IPS-NIHi7 (cell line): Measurements from ENCODE around the gene TMEM240.
"Not testable (repeated sequence)": the region's sequence is repeated elsewhere in the genome, so short reads cannot be mapped to it uniquely, and the experiment has no call there.

Experiments used
- DNase-seq: peaks from one replicate; pipeline ENCODE4 v3.0.0; 2012; ENCODE audit warnings: mixed read lengths; ENCODE audit errors: extremely low spot score

Gene TMEM240

DNA sequence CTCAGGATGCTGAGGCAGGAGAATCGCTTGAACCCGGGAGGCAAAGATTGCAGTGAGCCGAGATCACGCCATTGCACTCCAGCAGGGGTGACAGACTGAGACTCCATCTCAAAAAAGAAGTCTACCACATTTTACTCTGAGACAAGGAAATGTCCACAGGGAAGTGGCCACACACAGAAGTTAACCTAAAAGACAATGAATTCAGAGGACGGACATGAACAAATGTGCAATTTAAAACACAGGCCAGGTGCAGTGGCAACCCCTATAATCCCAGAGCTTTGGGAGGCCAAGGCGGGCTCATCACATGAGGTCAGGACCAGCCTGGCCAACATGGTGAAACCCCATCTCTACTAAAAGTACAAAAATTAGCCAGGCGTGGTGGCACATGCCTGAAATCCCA, 17.3 kb upstream of the TMEM240 start:
- DNase-seq, result not testable (repeated sequence)

DNA sequence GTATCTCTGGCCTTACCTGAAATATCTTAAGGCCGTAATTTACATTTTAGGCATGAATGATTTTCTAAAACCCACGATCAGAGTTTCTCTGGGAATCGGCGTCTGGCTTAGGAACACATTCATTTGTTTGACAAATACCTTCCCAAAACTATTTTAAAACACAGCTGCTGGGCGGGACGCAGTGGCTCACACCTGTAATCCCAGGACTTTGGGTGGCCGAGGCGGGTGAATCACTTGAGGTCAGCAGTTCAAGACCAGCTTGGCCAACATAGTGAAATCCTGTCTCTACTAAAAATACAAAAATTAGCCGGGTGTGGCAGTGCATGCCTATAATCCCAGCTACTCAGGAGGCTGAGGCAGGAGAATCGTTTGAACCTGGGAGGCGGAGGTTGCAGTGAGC, 16.5 kb upstream of the TMEM240 start:
- not testable (repeated sequence) for DNase-seq

DNA sequence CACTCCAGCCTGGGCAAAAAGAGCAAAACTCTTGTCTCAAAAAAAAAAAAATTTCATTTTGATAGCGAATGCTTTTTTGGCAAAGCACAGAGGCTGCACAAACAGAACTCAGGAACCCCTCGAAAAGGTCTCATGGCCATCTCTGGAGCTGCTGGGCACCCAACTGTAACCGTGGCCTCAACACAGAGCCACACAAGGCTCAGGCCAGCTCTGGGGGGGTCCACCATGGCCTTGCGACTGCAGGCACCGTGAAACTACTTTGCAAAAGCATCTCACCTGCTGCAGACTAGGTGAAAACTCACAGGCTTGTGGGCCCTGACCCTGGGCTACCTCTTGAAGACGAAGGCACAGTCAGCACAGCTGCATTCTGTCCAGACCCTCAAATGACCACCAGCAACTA, 16.1 kb upstream of the TMEM240 start:
- no peak for DNase-seq

DNA sequence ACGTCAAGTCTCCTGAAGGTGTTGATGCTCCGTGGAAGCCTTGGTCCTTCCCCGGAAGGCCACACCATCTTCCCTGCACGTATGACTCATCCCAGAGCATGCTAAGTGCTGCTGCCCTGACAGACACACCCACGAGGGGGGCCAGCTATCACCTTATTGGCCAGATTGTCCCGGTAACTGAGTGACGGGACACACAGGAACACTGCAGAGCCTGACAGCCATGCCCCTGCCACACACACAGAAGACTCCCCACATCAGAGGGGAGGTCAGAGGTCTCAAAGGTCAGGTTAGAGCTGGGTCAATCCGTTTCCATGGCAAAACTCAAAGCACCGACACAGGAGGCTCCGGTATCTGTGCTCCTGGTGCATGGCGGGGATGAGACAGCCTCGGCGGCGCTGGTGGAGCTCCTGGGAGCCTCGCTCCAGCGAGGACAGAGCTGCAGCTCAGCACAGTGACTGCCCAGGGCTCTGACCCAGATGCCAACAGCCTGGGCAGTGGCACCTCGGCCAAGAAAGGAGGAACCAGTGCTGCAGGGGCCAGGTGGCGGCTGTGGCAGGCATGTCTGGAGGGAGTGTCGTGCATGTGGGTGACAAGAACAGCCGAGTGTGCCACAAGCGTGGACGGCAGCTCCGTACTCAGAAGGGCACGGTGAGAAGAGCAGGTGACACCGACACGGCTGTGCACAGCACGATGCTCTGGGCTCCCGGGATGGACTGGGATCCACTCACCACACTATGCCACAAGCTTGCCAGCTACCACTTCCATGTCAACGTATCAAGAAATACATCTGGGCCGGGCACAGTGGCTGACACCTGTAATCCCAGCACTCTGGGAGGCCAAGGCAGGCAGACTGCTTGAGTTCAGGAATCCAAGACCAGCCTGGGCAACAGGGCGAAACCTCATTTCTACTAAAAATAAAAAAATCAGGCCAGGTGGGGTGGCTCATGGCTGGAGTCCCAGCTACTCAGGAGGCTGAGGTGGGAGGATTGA, 14.8 kb upstream of the TMEM240 start:
- DNase-seq, result no peak

DNA sequence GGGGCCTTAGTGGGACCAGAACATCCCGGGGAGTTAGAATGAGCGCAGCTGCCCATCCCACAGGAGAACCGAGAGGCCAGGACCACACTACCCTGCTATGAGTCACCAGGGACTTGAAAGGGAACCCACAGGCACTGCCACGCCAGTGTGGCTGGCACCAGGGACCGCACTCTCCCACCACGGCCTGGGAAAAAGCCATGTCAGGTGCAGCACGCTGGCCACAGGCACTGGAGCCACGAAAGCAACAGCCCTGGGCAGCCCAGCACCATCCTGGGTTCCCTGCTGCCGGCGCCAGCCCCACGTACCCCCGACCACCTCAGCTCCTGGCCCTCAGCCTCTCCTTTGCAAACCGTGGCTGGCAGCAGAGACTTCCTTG, 14.1 kb upstream of the TMEM240 start:
- no peak for DNase-seq

DNA sequence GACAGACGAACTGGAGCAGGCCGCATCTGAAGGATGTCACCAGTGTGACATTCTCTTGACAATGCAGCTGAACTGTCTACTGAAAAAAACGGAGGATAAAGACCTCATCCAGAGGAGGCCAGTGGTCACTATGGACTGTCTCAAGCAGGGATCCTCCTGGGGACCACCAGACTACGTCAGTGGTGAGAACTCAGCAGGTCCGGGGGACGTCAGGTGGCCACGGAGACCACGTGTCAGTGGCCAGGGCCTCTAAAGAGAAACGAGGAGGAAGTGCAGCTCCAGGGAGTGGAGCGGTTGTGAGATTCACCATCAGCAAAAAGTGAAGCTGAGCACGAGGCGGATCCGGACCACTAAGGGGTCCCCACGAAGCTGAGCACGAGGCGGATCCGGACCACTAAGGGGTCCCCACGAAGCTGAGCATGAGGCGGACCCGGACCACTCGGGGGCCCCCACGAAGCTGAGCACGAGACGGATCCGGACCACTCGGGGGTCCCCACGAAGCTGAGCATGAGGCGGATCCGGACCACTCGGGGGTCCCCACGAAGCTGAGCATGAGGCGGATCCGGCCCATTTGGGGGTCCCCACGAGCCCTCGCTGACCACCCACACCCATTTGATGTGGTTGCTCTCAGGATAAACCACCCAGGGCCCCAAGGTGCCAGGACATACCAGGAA, 13.5 kb upstream of the TMEM240 start:
- DNase-seq, result no peak

DNA sequence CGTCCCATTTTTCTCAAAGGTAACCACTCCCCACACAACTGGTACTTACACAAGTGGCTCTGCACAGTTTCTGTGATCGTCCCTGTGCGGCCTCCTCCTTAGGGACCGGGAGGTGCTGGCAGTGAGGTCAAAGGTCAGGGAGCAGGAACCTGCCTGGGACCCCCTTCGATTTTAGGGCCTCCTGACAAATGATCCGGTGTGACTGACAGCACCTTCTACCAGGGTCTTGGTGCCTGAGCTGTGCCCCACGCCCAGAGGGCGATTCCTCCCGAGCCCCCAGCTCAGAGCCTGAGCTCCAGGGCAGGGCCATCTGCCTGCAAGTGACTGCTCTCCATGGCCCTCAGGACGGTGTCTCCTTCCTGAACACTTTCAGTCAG, 11.8 kb upstream of the TMEM240 start:
- no peak for DNase-seq

DNA sequence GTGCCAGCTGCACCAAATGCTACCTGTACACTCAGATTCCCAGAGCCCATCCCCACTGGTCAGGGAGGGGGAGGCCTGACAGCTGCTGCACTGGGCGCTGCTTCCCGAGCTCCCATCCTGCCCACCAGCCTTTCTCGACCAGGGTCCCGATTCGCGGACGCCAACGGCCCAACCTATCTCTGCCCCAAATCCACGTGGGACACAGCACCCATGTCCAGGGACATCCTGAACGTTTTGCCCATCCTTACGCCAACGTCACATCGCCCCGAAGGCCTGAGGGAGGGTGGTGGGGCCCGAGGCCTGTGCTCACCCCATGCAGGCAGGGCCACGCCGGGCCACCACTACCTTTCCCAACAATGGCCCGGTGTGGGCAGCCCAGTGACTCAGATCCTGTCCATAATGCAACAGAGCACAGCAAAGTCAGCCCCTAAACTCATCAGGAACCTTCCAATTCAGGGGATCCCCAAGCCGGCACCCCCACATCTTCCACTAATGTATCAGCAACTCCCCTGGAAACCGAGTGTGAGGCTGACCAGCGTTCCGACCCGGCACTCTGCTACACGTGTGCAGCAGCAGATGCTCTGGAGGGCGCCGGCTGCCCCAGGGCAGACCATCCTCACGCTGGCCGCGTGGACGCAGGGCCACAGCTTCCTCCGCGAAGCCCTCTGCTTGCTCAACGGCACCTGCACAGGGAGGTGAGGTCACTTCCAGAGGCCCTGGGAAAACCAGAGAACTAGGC, 11.3 kb upstream of the TMEM240 start:
- no peak for DNase-seq

DNA sequence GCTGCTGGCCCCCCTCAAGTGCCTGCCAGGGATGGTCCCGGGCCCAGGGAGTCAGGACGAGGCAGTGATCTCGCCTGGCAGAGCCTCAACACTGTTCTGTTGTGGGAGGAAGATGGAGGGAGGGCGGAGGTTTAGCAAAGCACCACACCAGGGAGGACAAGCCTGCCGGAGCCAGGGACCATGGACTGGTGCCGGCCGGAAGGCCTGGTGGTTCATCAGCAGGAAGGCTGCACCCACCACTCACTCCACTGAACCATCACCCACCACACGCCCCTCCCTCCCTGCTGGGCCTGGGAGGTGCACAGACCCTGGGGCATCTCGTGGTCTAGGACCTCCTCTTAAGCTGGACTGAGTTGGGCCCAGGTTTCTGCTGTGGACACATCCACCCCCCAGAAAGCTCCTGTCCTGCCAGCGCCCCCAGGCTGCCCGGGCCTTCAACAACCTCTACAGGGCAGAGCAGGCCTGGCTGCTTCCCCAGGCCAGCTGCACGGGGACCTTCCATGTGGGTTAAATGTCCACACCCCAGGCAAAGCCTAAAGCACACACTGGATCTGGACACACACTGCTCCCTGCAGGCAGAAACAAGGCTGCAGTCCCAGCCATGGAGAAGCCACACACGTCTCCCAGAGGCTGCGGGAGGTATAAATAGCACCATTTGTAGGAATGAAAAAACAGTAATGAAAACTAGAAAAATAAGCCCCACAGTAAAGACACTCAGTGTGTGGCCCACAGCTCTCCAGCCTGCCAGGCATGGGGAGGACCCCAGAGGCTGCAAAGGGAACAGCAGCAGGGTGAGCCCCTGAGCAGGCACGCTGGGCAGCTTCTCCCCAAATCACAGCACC, 10.4 kb upstream of the TMEM240 start:
- peak; percentile 51 for DNase-seq

DNA sequence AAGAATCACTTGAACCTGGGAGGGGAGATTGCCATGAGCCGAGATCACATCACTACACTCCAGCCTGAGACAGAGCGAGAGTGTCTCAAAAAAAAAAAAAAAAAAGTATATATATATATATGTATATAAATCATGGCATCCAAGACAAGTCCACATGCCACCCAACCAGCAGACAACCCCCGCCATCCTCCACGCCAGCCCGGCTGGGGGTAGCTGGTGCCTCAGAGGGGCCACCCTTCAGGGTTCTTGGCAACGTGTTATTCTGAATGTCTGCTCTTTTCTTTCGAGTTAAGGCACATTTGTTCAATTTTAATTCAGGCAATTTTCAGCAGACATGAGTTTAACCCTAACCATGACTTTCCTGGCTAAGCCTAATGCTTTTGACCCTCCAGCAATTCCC, 9.7 kb upstream of the TMEM240 start:
- DNase-seq, result no peak

DNA sequence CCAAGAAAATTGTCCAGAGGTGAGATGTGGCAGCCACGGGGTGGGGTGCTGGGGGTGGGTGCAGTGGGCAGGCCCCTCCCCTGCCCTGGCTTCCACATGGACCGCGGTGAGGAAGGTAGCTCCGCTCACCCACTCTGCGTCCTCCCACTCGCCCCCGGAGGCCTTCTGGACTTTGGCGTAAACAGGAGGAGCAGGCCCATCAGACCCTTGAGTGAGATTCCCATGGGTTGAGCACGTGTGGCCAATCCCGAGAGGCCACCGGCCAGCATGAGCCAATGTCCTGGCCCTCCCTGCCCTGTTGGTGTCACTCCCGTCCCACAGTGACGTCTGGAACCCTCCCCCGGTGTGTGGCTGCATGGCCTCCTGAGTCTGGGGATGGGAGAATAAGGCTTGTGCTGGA, 8.2 kb upstream of the TMEM240 start:
- DNase-seq, result no peak

DNA sequence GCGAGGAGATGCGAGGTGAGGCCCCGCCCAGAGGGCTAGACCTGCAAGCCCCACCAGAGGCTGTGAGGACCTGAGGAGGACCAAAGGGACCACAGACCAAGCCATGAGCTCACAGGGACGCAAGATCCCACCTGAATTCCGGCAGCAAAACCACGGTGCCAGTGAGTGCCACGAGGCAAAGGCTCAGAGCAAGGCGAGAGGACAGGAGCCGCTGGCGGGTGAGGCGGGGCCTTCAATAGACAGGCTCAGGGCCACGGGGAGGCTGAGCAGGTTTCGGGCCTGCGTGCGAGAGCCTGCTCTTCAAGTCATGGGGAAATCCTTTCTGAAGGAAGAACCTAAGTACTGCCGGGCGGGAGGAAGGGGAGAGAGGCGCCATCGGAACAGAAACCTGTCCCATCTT, 7.1 kb upstream of the TMEM240 start:
- no peak for DNase-seq

DNA sequence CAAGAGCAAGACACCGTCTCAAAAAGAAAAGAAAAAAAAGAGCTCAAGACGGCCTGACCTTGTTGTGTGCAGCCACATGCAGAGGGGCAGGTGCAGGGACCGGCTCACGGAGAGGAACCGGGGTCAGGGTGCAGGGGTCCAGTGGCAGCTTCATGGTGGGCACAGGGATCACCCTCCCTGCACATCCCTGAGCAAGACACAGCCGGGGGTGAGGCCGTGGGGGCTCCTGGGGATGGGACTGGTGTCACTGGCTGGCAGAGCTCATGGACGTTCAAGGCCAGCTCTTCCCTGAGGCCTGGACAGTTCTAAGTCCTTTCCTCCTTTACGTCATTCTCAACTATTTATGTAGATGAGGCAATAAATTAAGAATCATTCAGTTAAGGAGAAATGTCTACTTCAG, 6.6 kb upstream of the TMEM240 start:
- no peak for DNase-seq

DNA sequence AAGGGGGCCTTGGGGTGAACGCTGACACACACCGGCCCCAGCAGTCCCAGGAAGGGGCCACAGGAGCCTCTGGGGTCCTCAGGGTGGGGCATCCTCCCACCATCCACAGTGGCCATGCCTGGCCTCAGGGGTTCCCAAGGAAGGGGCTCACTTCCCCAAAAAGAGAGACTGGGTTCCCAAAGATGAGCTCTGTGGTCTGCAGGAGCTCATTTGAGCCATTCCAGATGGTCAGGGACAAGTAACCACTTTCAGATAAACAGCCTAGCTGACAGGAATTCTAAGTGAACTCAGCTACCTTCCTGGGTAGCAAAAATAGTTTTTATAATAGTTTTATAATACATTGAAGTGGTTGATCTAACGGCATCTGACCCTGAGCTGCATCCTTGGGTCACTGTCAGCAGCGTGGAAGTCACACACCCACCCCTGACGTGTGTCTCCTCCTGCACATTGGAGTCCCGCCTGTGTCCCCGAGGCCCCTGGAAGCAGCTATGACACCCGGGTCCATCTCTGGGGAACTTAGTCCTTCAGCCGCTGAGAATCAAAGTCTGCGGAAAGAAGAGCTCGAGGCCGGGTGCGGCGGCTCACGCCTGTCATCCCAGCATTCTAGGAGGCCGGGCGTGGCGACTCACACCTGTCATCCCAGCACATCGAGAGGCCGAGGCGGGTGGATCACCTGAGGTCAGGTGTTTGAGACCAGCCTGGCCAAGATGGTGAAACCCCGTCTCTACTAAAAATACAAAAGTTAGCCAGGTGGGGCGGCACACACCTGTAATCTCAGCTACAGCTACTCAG, 5.7 kb upstream of the TMEM240 start:
- no peak for DNase-seq

DNA sequence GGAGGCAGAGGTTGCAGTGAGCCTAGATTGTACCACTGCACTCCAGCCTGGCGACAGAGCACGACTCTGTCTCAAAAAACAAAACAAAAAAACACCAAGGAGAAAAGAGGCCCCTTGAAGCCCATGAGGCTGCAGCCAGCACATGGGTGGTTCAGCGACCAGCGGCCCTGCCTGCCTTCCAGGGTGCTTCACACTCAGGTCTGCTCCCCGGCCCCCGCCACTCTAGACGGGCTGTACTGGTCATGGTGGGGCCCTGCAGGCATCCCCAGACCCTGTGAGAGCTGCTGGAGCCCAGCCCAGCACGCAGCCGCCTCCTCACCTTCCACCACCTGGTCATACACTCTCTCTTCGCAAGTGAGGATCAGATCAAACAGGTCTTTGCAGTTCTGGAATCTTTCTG, 4.1 kb upstream of the TMEM240 start:
- no peak for DNase-seq

DNA sequence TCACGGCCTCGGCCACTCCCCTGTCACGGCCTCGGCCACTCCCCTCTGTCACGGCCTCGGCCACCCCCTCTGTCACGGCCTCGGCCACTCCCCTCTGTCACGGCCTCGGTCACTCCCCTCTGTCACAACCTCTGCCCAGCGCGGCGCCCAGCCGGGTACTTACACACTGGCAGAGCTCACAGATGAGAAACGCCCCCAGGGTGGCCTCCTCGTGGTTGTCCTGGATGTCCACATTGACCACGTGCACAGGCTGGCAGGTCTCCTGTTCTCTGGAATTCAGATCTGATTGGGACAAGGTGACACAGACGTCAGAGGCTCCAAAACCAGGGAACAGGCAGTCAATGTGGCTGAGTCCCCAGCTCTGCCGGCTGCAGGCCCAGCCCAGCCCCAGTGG, 3.3 kb upstream of the TMEM240 start:
- no peak for DNase-seq

DNA sequence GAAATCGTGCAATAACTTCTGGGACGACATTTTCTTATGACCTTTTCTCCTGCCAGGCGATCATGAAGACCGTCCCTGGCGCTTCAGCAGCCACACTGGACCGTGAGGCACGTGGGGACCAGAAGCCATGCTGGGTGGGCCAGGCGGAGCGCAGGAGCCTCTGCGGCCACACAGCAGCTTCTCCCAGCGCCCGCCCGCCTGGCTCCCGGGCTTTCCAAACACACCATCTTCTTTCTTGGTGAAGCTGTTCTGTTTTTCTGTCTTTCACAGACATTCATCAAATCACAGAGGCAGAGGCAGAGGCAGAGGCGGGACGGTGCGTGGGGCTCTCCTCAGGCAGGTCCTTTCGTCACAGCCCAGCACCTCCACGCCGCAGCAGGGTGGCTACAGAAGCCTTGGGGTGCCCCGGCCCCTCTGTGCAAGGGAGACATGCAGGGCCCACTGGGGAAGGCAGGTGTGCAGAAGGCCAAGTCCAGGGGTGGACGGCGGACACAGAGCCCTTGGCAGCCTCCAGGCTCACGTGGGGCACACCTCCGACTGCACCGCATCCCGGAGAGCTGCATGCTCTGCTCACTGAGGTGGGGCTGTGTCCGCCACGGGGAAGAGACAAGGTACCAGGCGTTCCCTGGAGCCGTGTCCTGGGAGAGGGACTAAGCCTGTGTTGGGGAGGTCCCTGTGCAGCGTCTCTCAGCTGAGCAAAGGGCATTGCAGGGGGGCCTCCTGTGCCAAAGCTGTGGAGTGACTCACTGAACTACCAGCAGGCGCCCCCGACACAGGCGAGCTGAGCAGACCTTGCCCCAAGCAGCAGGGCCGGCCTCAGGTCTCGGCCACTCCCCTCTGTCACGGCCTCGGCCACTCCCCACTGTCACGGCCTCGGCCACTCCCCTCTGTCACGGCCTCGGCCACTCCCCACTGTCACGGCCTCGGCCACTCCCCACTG, 2.6 kb upstream of the TMEM240 start:
- no peak for DNase-seq

DNA sequence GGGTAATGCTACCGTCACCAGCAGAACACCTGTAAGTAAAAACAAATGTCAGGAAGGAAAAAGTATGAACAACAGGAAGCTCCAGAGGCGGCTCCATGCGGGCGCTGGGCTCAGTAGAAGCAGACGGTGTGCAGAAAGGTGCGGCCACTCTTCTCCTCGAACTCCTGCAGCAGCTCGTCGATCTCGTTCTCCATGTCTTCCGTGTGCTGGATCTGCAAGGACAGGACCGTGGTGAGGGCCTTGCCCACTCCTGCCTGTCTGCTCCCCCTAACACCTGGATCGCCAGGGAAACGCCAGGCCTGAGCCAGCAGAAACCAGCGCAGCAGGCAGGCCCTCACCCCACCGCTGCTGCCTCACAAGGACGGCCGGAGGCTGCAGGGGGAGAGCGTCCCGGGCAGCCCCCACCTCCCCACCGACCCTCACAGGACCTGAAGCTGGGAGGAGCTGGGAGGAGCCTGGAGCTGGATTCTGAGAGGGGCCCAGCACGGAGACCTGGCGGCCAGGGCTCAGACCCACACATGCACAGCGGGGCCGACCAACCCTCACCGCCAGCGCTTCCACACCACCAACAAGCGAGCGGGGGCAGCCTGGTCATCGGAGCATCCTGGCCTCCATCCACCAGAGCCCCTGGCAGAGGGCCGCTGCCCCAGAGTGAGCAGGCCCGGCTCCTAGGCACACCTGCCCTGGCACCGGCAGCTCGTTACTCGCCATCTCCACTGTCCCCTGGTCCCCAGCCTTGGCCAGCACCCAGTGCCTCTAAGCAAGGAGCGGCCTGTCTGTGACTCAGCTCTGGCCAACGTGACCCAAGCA, 1.7 kb upstream of the TMEM240 start:
- no peak for DNase-seq
